HepG2 (cell line): ENCODE measurements around the gene PCDHGA1. TPM values are rescaled to one million over a fixed set of nuclear protein-coding genes. Genes with fewer than 3 reads are reported as not detected.
"Not testable (repeated sequence)": the region's sequence is repeated elsewhere in the genome, so short reads cannot be mapped to it uniquely, and the experiment has no call there.

Experiments
- ATAC-seq: fragments of 200-7000 bp; cut with Tn5 transposase; 3 replicates; pipeline ENCODE4 v1.9.1; 2020; ENCODE audit warnings: mild to moderate bottlenecking, moderate library complexity
- BruUV-seq: library from RNA; stranded (reverse); fragments of 400-500 nt; replicated peaks from 2 replicates; lab custom pipeline; 2021; lab: Mats Ljungman, UMichigan
- CTCF ChIA-PET: fragments of 300-600 bp; formaldehyde crosslinking; extraction: SDS; loops from one replicate; lab custom pipeline; 2021; ENCODE audit warnings: low total read pairs, inconsistent platforms, low intra/inter-chr PET ratio; lab: Yijun Ruan, JAX
- POLR2A ChIA-PET: fragments of 350-600 bp; sonication (Branson Sonifier 250); formaldehyde crosslinking; loops from one replicate; lab custom pipeline; 2020; ENCODE audit warnings: antibody characterized with exemption, inconsistent platforms; lab: Yijun Ruan, JAX
- DNase-seq: peaks from one replicate; pipeline ENCODE4 v3.0.0-alpha.2; 2015; ENCODE audit warnings: low spot score
- FAIRE-seq: peaks from 3 replicates; lab custom pipeline; 2011; peaks lifted over from hg19 to GRCh38; lab: Jason Lieb, UNC
- H2AFZ ChIP-seq: one replicate; pipeline ENCODE4 v1.6.1; 2011; ENCODE audit warnings: low read length, inconsistent platforms
- H3K27ac ChIP-seq: fragments of 300-600 bp; 3 replicates; pipeline ENCODE4 v1.8.0; 2011; ENCODE audit warnings: mixed run types, mild to moderate bottlenecking, mixed read lengths, low read length, inconsistent platforms; ENCODE audit not compliant: insufficient read depth; ENCODE audit errors: extremely low read length
- H3K27me3 ChIP-seq, 2 experiments: fragments of 200-600 bp in 1 of 2; 2 replicates in 1 of 2; 3 replicates in 1 of 2; pipeline versions ENCODE4 v1.6.0 to v1.8.0; 2011; ENCODE audit warnings: low read length in 2 of 2, mild to moderate bottlenecking in 2 of 2, moderate library complexity in 2 of 2, inconsistent platforms in 1 of 2; ENCODE audit not compliant: insufficient read depth in 2 of 2, control insufficient read depth in 1 of 2
- H3K36me3 ChIP-seq, 2 experiments: fragments of 200-600 bp in 1 of 2; replicated peaks in 1 of 2; 2 replicates in 1 of 2; 3 replicates in 1 of 2; pipeline versions ENCODE4 v1.5.1 to v1.8.0; 2011; ENCODE audit warnings: low read length in 2 of 2, inconsistent platforms in 1 of 2; ENCODE audit not compliant: insufficient read depth in 2 of 2, control insufficient read depth in 1 of 2
- H3K4me1 ChIP-seq: 2 replicates; pipeline ENCODE4 v1.5.1; 2012; ENCODE audit warnings: low read length, inconsistent platforms; ENCODE audit not compliant: insufficient read depth
- H3K4me2 ChIP-seq: 2 replicates; pipeline ENCODE4 v1.6.0; 2011; ENCODE audit warnings: low read depth, low read length, inconsistent platforms
- H3K4me3 ChIP-seq, 3 experiments: fragments of 200-600 bp in 1 of 3; sonication (generic), shearing (Covaris generic) in 1 of 3; replicated peaks in 1 of 3; 2 replicates each; pipeline ENCODE4 v1.5.1; 2011 to 2016; ENCODE audit warnings: low read length in 3 of 3, inconsistent platforms in 2 of 3, low read depth in 2 of 3, mild to moderate bottlenecking in 2 of 3, control low read depth in 1 of 3, mixed read lengths in 1 of 3; ENCODE audit not compliant: insufficient read depth in 1 of 3
- H3K79me2 ChIP-seq: one replicate; pipeline ENCODE4 v1.6.1; 2011; ENCODE audit warnings: low read length, inconsistent platforms; ENCODE audit not compliant: insufficient read depth
- H3K9ac ChIP-seq: 2 replicates; pipeline ENCODE4 v1.6.0; 2011; ENCODE audit warnings: mild to moderate bottlenecking, low read depth, low read length, inconsistent platforms; ENCODE audit not compliant: insufficient read depth
- H3K9me3 ChIP-seq: 2 replicates; pipeline ENCODE4 v1.5.1; 2012; ENCODE audit warnings: mild to moderate bottlenecking, low read length
- H4K20me1 ChIP-seq: 2 replicates; pipeline ENCODE4 v1.6.0; 2011; ENCODE audit warnings: inconsistent platforms, mild to moderate bottlenecking, low read length, moderate library complexity; ENCODE audit not compliant: insufficient read depth
- AKAP8 ChIP-seq: sonication (generic); formaldehyde crosslinking; IDR thresholded peaks from 2 replicates; pipeline ENCODE4 v1.5.1; 2020; ENCODE audit warnings: mild to moderate bottlenecking, missing genetic modification reagents
- CENPT ChIP-seq: sonication (generic); formaldehyde crosslinking; IDR thresholded peaks from 2 replicates; pipeline ENCODE4 v1.8.0; 2022; ENCODE audit warnings: low read depth, mild to moderate bottlenecking, moderate library complexity, missing genetic modification reagents
- NRL ChIP-seq: sonication (generic); formaldehyde crosslinking; IDR thresholded peaks from 2 replicates; pipeline ENCODE4 v1.5.0; 2020; ENCODE audit warnings: missing genetic modification reagents, mild to moderate bottlenecking, moderate library complexity, borderline replicate concordance
- RFX3 ChIP-seq: IDR thresholded peaks from 2 replicates; pipeline ENCODE4 v1.6.1; 2016; ENCODE audit warnings: missing biosample characterization, missing genetic modification reagents
- SOX13 ChIP-seq, 3 experiments: fragments of 450-650 bp in 1 of 3; sonication (generic) in 1 of 3; formaldehyde crosslinking in 1 of 3; IDR thresholded peaks in 2 of 3; conservative IDR thresholded peaks in 1 of 3; 2 replicates each; pipeline versions ENCODE4 v1.5.0 to v1.6.1; 2016 to 2020; ENCODE audit warnings: antibody characterized with exemption in 1 of 3, mild to moderate bottlenecking in 1 of 3, missing compliant biosample characterization in 1 of 3, missing genetic modification reagents in 1 of 3, moderate library complexity in 1 of 3
- ZNF761 ChIP-seq: sonication (generic); formaldehyde crosslinking; conservative IDR thresholded peaks from 2 replicates; pipeline ENCODE4 v1.4.0; 2020; ENCODE audit warnings: mild to moderate bottlenecking, missing genetic modification reagents
- WGBS: methylation state at CpG from one replicate; pipeline ENCODE4 v1.1.6; 2017; ENCODE audit warnings: low lambda C conversion rate; 5-methylcytosine and 5-hydroxymethylcytosine counted together
- in situ Hi-C: cut with HindIII; loops from 2 replicates; pipeline ENCODE4 v1.10.0; 2017; ENCODE audit warnings: low pct_unique_long_range_greater_than_20kb; ENCODE audit not compliant: extremely low pct_ligation_motif_present
- intact Hi-C: fragments of 100-400 bp; cut with micrococcal nuclease; formaldehyde crosslinking; loops from one replicate; pipeline ENCODE4 v1.10.0; 2022; ENCODE audit not compliant: unreplicated experiment
- polyA plus RNA-seq, 8 experiments: library from polyadenylated mRNA; depleted of rRNA in 3 of 8; stranded (reverse) in 7 of 8; unstranded in 1 of 8; fragments of >200 nt; fragmentation: Illumina TruSeq in 4 of 8; extraction: Trizol in 4 of 8; gene quantifications; 2 replicates each; pipeline versions ENCODE4 v1.2.1 to v1.2.3, GENCODE V29; 2011 to 2016; ENCODE audit warnings: low read depth in 4 of 8, missing spikeins in 1 of 8, mixed read lengths in 1 of 8; ENCODE audit not compliant: insufficient read depth in 1 of 8
- total RNA-seq, 5 experiments: library from RNA; depleted of rRNA; stranded (reverse); fragments of >200 nt; fragmentation: Illumina TruSeq; extraction: Trizol; gene quantifications; 2 replicates each; pipeline ENCODE4 v1.2.3, GENCODE V29; 2016; ENCODE audit warnings: low read depth in 1 of 5
- TF ChIP-seq, protein P1 (sequence below): sonication (generic); formaldehyde crosslinking; IDR thresholded peaks from 2 replicates; pipeline ENCODE4 v1.4.0; 2020; ENCODE audit warnings: mild to moderate bottlenecking, missing genetic modification reagents
- TF ChIP-seq, protein P2 (sequence below): IDR thresholded peaks from 2 replicates; pipeline ENCODE4 v1.6.1; 2018; ENCODE audit warnings: missing genetic modification reagents
- TF ChIP-seq, protein P3 (sequence below): sonication (generic); formaldehyde crosslinking; IDR thresholded peaks from 2 replicates; pipeline ENCODE4; 2020; ENCODE audit warnings: missing genetic modification reagents, mild to moderate bottlenecking, borderline replicate concordance

PCDHGA1 gene
- total and polyA plus RNA-seq, 2 of the 13 experiments (the other 11 are each of a cell fraction or from before 2014, with no cell fraction given) = 0.31 to 0.40 TPM

DNA sequence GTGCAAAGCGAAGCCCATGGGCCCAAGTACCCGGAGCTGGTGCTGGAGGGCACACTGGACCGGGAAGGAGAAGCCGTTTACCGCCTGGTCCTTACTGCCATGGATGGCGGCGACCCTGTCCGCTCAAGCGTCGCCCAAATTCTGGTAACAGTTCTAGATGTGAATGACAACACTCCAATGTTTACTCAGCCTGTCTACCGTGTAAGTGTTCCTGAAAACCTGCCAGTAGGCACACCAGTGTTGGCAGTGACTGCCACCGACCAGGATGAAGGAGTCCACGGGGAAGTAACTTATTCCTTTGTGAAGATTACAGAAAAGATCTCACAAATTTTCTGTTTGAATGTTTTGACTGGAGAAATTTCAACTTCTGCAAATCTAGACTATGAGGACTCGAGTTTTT, 44.3 kb downstream of the PCDHGA1 start (continued):
- TF ChIP-seq CENPT (CRISPR knock-in tag) = no peak
- no peak for TF ChIP-seq ZNF761 (CRISPR knock-in tag)

DNA sequence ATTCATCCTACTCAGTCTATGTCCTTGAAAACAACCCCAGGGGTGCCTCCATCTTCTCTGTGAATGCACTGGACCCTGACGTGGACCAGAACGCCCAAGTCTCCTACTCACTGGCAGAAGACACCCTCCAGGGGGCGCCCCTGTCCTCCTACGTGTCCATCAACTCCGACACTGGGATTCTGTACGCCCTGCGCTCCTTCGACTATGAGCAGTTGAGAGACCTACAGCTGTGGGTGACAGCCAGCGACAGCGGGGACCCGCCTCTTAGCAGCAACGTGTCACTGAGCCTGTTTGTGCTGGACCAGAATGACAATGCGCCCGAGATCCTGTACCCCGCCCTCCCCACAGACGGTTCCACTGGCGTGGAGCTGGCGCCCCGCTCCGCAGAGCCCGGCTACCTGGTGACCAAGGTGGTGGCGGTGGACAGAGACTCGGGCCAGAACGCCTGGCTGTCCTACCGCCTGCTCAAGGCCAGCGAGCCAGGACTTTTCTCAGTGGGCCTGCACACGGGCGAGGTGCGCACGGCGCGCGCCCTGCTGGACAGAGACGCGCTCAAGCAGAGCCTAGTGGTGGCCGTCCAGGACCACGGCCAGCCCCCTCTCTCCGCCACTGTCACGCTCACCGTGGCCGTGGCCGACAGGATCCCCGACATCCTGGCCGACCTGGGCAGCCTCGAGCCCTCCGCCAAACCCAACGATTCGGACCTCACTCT, 45.3 kb downstream of the PCDHGA1 start:
- H3K4me3 ChIP-seq, DNase-seq, BruUV-seq, CTCF ChIA-PET, H3K36me3 ChIP-seq, H2AFZ ChIP-seq, H3K27ac ChIP-seq, H3K9ac ChIP-seq, in situ Hi-C loops, H3K79me2 ChIP-seq, H3K4me2 ChIP-seq, H3K27me3 ChIP-seq, ATAC-seq, POLR2A ChIA-PET, H3K4me1 ChIP-seq, H4K20me1 ChIP-seq, intact Hi-C loops, FAIRE-seq: not testable (repeated sequence)
- 66% methylated on average over 18 of the region's 48 CpGs for WGBS
- H3K9me3 ChIP-seq = peaks cover 47% of the 10 kb centered on the region

DNA sequence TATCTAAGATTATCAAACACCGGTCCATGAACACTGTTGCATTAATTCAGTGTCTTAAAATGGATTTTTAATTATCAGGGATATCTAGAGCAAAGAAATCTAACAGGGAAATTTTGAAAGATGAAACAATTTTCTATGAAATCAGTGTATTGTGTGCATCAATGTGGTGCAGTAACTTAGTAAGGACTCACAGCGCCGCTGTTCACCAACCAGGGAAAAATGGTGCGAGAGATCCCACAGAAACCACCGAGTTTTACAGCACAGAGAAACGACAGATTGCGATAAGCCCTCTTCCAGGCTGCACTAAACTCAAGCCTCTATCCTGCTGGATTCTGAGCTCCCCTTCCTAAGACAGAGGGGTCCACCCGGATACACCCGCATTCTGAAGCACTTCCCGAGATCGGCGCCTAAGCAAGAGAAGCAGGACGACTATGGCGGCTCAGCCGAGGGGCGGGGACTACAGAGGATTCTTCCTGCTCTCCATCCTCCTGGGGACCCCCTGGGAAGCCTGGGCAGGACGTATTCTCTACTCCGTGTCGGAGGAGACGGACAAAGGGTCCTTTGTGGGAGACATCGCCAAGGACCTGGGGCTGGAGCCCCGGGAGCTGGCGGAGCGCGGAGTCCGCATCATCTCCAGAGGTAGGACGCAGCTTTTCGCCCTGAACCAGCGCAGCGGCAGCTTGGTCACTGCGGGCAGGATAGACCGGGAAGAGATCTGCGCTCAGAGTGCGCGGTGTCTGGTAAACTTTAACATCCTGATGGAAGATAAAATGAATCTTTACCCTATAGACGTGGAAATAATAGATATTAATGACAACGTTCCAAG, 52.4 kb downstream of the PCDHGA1 start, which contains the start of gene PCDHGA7:
Gene PCDHGA7, plus strand, starts transcription at position 274 of the 826 bp plus-strand sequence. Its CDS starts 158 bp downstream, at position 432.
- Histone ChIP-seq H3K4me2 (no peak within 1 kb of the TSS), H3K27me3 (no peaks in the 10 kb centered on the region), H3K27ac (no peak within 1 kb of the TSS), H3K36me3 (no peaks in the 10 kb centered on the region), H3K4me1 (no peaks in the 10 kb centered on the region), H2AFZ (no peak within 1 kb of the TSS), H3K4me3 (no peak within 1 kb of the TSS), H3K9ac (no peak within 1 kb of the TSS), H4K20me1 (no peaks in the 10 kb centered on the region), H3K79me2 (no peaks in the 10 kb centered on the region), H3K9me3 (no peaks in the 10 kb centered on the region; the same call in 1 of the 2 replicates)
- 75% methylated on average over 37 of the region's 37 CpGs for WGBS
- POLR2A ChIA-PET = no interaction called here
- DNase-seq (no peak), ATAC-seq (no peak), FAIRE-seq (no peak)
- intact Hi-C loops (no loop called here), in situ Hi-C loops (no loop called here)
- BruUV-seq = no TSS peak
- CTCF ChIA-PET = no interaction called here
- TF ChIP-seq, protein P1, sequence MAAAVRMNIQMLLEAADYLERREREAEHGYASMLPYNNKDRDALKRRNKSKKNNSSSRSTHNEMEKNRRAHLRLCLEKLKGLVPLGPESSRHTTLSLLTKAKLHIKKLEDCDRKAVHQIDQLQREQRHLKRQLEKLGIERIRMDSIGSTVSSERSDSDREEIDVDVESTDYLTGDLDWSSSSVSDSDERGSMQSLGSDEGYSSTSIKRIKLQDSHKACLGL (CRISPR knock-in tag) = no peak
- TF ChIP-seq, protein P2, sequence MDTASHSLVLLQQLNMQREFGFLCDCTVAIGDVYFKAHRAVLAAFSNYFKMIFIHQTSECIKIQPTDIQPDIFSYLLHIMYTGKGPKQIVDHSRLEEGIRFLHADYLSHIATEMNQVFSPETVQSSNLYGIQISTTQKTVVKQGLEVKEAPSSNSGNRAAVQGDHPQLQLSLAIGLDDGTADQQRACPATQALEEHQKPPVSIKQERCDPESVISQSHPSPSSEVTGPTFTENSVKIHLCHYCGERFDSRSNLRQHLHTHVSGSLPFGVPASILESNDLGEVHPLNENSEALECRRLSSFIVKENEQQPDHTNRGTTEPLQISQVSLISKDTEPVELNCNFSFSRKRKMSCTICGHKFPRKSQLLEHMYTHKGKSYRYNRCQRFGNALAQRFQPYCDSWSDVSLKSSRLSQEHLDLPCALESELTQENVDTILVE (CRISPR knock-in tag) = no peak
- TF ChIP-seq, protein P3, sequence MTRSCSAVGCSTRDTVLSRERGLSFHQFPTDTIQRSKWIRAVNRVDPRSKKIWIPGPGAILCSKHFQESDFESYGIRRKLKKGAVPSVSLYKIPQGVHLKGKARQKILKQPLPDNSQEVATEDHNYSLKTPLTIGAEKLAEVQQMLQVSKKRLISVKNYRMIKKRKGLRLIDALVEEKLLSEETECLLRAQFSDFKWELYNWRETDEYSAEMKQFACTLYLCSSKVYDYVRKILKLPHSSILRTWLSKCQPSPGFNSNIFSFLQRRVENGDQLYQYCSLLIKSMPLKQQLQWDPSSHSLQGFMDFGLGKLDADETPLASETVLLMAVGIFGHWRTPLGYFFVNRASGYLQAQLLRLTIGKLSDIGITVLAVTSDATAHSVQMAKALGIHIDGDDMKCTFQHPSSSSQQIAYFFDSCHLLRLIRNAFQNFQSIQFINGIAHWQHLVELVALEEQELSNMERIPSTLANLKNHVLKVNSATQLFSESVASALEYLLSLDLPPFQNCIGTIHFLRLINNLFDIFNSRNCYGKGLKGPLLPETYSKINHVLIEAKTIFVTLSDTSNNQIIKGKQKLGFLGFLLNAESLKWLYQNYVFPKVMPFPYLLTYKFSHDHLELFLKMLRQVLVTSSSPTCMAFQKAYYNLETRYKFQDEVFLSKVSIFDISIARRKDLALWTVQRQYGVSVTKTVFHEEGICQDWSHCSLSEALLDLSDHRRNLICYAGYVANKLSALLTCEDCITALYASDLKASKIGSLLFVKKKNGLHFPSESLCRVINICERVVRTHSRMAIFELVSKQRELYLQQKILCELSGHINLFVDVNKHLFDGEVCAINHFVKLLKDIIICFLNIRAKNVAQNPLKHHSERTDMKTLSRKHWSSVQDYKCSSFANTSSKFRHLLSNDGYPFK (CRISPR knock-in tag) = no peak
- TF ChIP-seq AKAP8 (CRISPR knock-in tag) (no peak), RFX3 (CRISPR knock-in tag) (no peak), SOX13 (IDR thresholded peaks at IDR 0.05) (no peak), SOX13 (CRISPR knock-in tag; conservative IDR thresholded peaks at IDR 0.05 in 1 of 2, IDR thresholded peaks at IDR 0.05 in 1 of 2) (no peak), NRL (CRISPR knock-in tag) (no peak)
